GM19239 (cell line): ENCODE results near the gene RNF214.

Experiments used
- DNase-seq: peaks from one replicate; pipeline ENCODE4 v3.0.0; 2011; ENCODE audit warnings: low spot score; ENCODE audit not compliant: insufficient read length
- FAIRE-seq: peaks from 2 replicates; lab custom pipeline; 2011; peaks lifted over from hg19 to GRCh38; lab: Jason Lieb, UNC

Gene RNF214

GRCh38 chr11:117212697-117213355 is 19.6 kb upstream of the RNF214 start:
- FAIRE-seq (no peak), DNase-seq (no peak)

GRCh38 chr11:117214404-117215110 is 17.9 kb upstream of the RNF214 start:
- no peak for DNase-seq
- no peak for FAIRE-seq

GRCh38 chr11:117217141-117218084 is 15.1 kb upstream of the RNF214 start:
- no peak for DNase-seq
- FAIRE-seq, result no peak

- DNase-seq (no peak), FAIRE-seq (no peak)
Measured at GRCh38 chr11:117218133-117218915, 14.1 kb upstream of the RNF214 start.

GRCh38 chr11:117219001-117219400 is 13.5 kb upstream of the RNF214 start:
- no peak for FAIRE-seq

GRCh38 chr11:117219455-117219854 is 13.0 kb upstream of the RNF214 start:
- DNase-seq (no peak), FAIRE-seq (no peak)

More at GRCh38 chr11:117219001-117219400, 13.5 kb upstream of the RNF214 start:
- DNase-seq, result no peak

GRCh38 chr11:117219995-117220394 is 12.5 kb upstream of the RNF214 start:
- no peak for FAIRE-seq
- no peak for DNase-seq

- DNase-seq, result no peak
- no peak for FAIRE-seq
Measured at GRCh38 chr11:117220568-117220967, 11.9 kb upstream of the RNF214 start.

- FAIRE-seq (no peak), DNase-seq (no peak)
Measured at GRCh38 chr11:117220999-117221774, 11.3 kb upstream of the RNF214 start.

- FAIRE-seq, result no peak
- DNase-seq, result no peak
Measured at GRCh38 chr11:117221775-117222517, 10.5 kb upstream of the RNF214 start.

GRCh38 chr11:117222991-117223740 is 9.3 kb upstream of the RNF214 start:
- no peak for DNase-seq
- FAIRE-seq, result no peak

GRCh38 chr11:117223741-117224689 is 8.5 kb upstream of the RNF214 start:
- DNase-seq (no peak), FAIRE-seq (no peak)

GRCh38 chr11:117225553-117226170 is 6.8 kb upstream of the RNF214 start:
- no peak for FAIRE-seq
- DNase-seq, result no peak

GRCh38 chr11:117226388-117227385 is 5.8 kb upstream of the RNF214 start:
- peak; percentile 88 for FAIRE-seq

GRCh38 chr11:117228091-117228490 is 4.4 kb upstream of the RNF214 start:
- no peak for FAIRE-seq

More at GRCh38 chr11:117226388-117227385, 5.8 kb upstream of the RNF214 start:
- DNase-seq, result peak; percentile 75

More at GRCh38 chr11:117228091-117228490, 4.4 kb upstream of the RNF214 start:
- DNase-seq, result no peak
